OCI-LY3 (cell line): ENCODE data around the gene SELENOP.

Experiments used
- CTCF ChIP-seq: fragments of 200-600, 300-600 bp; sonication (generic); IDR thresholded peaks from 2 replicates; pipeline ENCODE4 v1.5.1; 2014; ENCODE audit warnings: antibody characterized with exemption, low read length, low read depth
- EZH2phosphoT487 ChIP-seq: fragments of 200-600 bp; shearing (Covaris generic); IDR thresholded peaks from 2 replicates; pipeline ENCODE4 v1.6.1; 2018; ENCODE audit warnings: antibody characterized with exemption, mixed run types, low read depth

- no peak for TF ChIP-seq CTCF
- TF ChIP-seq EZH2phosphoT487 = no peak
Measured at GRCh38 chr5:42779083-42779482, 32.6 kb downstream of the SELENOP start.
